Epithelial cell of proximal tubule (primary cell): ENCODE measurements around the gene SCAPER. TPM values are rescaled to one million over a fixed set of nuclear protein-coding genes. Genes with fewer than 3 reads are reported as not detected.

Experiments
- DNase-seq: peaks from one replicate; pipeline ENCODE4 v3.0.0-alpha.2; 2011; ENCODE audit warnings: low read depth
- H3K4me3 ChIP-seq: 2 replicates; pipeline ENCODE4 v1.5.1; 2011; ENCODE audit warnings: low read depth, mild to moderate bottlenecking, low read length
- CTCF ChIP-seq: conservative IDR thresholded peaks from 2 replicates; pipeline ENCODE4 v1.5.1; 2012; ENCODE audit warnings: low read depth, mild to moderate bottlenecking, low read length
- total RNA-seq: library from RNA; depleted of rRNA; stranded (reverse); fragments of >200 nt; gene quantifications from 2 replicates; pipeline ENCODE4 v1.2.3, GENCODE V29; 2015

SCAPER gene
- total RNA-seq, 1 donor from 2014 or later: 13.3 TPM

- DNase-seq: no peak
- TF ChIP-seq CTCF: no peak
- no peak overlapping the region for H3K4me3 ChIP-seq
Observed at GRCh38 chr15:76344893-76345582, 560.1 kb downstream of the SCAPER start.

- H3K4me3 ChIP-seq: no peak overlapping the region
- TF ChIP-seq CTCF: no peak
- DNase-seq: no peak
Observed at GRCh38 chr15:76343313-76343996, 561.7 kb downstream of the SCAPER start.

- DNase-seq: no peak
- H3K4me3 ChIP-seq: no peak overlapping the region
Observed at GRCh38 chr15:76342382-76343201, 562.5 kb downstream of the SCAPER start.

GRCh38 chr15:76342058-76342381 is 563.1 kb downstream of the SCAPER start:
- no peak overlapping the region for H3K4me3 ChIP-seq
- DNase-seq: no peak
- TF ChIP-seq CTCF: no peak

More at GRCh38 chr15:76342382-76343201, 562.5 kb downstream of the SCAPER start:
- TF ChIP-seq CTCF: no peak

- TF ChIP-seq CTCF: no peak
- H3K4me3 ChIP-seq: peak overlapping the region; percentile 6
- DNase-seq: no peak
Observed at GRCh38 chr15:76341366-76342057, 563.6 kb downstream of the SCAPER start.

- TF ChIP-seq CTCF: peak; percentile 23
- peak overlapping the region; percentile 28 for H3K4me3 ChIP-seq
- no peak for DNase-seq
Observed at GRCh38 chr15:76340803-76341365, 564.3 kb downstream of the SCAPER start.
